SK-MEL-5 (cell line): ENCODE data around the gene PSMA4. TPM values are rescaled to one million over a fixed set of nuclear protein-coding genes. Genes with fewer than 3 reads are reported as not detected.
A peak's percentile ranks its signal among the peaks of the same experiment; 100 is the strongest.
"Not testable (repeated sequence)": the region's sequence is repeated elsewhere in the genome, so short reads cannot be mapped to it uniquely, and the experiment has no call there.

Experiments used
- DNase-seq: peaks from one replicate; pipeline ENCODE4 v3.0.0-alpha.2; 2016; ENCODE audit warnings: low read depth, low spot score
- in situ Hi-C: cut with HindIII; loops from 2 replicates; pipeline ENCODE4 v1.10.0; 2016; ENCODE audit warnings: low sequenced_read_pairs, high pct_unique_total_duplicates, low pct_unique_long_range_greater_than_20kb
- total RNA-seq: library from RNA; depleted of rRNA; stranded (reverse); fragments of >200 nt; shearing (Covaris generic); gene quantifications from 2 replicates; pipeline ENCODE4 v1.2.3, GENCODE V29; 2014

The PSMA4 gene
- total RNA-seq, 1 experiment from 2014 or later, result 253 TPM

DNA sequence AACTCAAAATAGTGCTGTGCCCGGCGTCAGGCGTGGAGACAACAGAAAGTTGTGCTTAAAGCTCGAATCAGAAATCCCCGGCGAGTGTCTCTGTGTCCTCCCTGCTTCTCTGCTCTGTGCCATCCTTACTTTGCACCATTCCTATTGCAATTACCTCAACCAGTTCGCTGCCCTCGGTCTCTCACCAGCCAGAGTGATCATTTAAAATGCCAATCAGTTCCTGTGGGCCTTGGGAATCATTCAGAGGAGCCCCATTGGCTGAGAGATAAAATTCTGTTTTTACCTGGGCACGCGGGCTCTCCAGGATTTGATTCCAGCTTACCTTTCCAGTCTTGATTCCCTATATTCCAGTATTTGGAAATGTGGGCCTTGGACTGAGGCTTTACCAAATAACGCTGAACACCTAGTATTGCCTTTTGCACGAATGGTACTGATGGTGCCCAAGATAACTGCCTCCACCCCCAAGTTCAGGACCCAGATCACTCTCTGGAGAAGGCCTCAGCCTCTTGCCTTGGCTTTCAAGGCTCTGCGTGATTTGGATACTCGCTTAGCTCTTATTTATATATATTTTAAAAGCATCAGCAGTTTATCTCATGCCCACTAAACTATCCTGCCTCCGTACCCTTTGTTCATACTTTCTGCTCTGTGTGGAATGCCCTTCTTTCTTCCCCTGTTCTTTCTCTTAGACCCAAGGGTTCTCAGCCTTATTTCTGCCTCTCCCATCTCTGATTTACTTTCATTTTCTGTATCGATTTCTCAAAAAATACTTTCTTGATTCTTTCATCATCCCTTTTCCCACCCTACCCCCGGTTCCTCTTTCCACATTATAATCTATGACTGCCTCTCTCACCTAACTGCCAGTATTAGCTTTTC is 863 bp downstream of the PSMA4 start:
- in situ Hi-C loops, result no loop called here
- peak; percentile 3 for DNase-seq

DNA sequence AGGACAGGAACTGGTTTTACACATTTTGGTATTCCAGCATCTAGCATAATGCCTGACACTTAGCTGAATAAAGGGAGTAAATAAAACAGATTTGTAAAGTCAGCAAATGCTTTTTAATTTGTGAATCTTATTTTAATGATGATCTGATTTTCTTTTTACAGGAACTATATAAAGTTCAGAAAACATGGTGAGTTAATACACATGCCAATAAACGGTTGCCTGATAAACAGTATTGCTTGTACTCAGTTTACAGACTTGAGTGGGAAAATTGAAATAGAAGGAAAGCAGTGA is 1.4 kb downstream of the PSMA4 start:
- in situ Hi-C loops, result no loop called here

DNA sequence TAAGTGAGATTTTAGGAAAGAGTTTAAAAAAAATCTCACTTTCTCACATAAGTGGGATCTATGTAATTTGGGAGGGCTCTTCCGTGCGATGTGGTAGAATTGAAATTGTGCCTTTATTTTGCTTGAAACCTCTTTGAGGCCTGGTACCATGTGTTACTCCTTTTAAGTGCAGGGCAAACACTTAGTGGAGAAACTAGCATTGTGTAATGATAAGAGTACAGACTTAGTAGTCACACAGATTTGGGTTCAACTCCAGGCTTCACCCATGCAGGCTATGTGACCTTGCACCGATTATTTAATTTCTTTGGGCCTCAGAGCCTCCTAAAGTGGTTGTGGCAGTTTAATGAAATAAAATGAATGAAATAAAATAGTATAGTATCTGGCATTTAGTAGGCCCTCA is 2.4 kb downstream of the PSMA4 start:
- no peak for DNase-seq

More for the DNA sequence above, 1.4 kb downstream of the PSMA4 start:
- no peak for DNase-seq

DNA sequence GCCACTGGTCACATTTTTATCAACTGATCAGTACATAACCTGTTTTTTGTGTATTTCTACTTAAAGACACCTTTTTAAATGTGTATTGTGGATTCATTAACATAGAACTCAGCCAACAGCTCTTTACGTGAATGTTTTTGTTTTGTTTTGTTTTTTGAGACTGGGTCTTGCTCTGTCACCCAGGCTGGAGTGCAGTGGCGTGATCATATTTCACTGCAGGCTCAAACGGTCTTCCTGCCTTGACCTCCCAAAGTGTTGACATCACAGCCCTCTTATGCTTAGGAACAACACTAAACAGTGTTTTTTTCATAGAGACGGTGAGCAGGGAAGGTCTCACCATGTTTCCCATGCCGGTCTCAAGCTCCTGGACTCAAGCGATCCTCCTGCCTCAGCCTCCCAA is 9.9 kb downstream of the PSMA4 start:
- DNase-seq, result no peak
- in situ Hi-C loops, result no loop called here

More for the DNA sequence above, 2.4 kb downstream of the PSMA4 start:
- in situ Hi-C loops, result no loop called here

DNA sequence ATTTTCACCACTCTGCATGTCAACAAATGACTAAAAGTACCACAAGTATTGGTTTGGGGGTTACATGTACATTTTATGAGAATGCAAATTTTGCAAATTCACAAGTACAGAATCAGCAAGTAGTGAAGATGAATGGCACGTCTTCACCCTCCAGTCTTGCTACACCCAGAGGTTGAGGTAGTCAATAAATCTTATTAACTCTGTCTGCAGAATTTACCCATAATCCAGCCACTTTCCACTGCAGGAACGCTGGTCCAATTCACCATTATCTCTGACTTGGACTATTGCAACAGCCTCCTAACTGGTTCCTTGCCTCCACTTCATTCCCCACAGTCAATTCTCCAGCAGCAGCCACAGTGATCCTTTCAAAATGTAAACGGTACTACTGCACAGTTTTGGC is 10.6 kb downstream of the PSMA4 start:
- DNase-seq, result no peak

DNA sequence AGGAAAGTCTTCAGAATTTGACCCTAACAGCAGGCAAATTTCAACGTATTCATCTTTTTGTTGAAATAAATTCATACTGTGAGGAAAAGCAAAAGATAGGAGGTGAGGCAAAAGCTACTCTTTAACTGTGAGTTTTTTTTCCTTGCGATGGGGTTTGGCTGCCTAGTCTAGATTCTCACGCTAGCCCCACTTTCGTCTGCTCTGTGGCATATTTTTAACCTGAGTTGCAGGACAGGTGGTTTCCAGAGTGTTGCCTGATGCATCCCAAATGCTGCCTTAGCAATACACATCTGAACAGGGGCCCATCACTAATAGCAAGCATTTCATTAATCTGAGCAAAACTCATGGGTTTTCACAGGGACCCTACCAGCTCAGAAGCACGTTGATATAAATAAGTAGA is 11.7 kb downstream of the PSMA4 start:
- in situ Hi-C loops, result no loop called here
- DNase-seq, result no peak

More for the DNA sequence above, 10.6 kb downstream of the PSMA4 start:
- in situ Hi-C loops, result no loop called here

DNA sequence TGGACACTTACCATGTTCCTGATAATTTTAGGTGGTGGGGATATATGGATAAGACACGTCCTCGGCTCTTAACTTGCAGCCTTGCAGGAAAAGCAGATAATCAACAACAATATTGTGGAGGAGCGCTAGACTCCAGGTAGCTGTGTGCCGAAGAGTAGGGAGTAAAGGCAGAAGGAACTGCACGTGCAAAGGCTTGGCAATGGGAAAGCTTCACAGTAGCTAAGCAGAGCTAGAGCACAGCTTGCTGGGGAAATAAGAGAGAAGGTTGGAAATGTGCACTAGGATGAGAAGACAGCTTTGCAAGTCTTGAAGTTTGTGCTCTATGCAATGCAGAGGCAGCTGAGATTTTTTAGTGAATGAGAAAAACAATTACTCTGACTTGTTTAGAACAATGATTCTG is 12.4 kb downstream of the PSMA4 start:
- in situ Hi-C loops, result no loop called here

DNA sequence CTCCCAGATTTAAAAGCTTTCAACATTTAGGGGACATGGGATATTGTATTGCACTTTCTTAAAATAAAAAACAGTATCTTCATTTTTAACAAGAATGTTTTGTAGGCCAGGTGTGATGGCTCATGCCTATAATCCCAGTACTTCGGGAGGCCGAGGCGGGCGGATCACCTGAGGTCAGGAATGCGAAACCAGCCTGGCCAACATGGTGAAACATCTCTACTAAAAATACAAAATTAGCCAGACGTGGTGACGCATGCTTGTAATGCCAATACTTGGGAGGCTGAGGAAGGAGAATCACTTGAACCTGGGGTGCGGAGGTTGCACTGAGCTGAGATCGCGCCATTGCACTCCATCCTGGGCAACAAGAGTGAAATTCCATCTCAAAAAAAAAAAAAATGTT is 20.0 kb downstream of the PSMA4 start:
- in situ Hi-C loops, DNase-seq: not testable (repeated sequence)

More for the DNA sequence above, 12.4 kb downstream of the PSMA4 start:
- no peak for DNase-seq

DNA sequence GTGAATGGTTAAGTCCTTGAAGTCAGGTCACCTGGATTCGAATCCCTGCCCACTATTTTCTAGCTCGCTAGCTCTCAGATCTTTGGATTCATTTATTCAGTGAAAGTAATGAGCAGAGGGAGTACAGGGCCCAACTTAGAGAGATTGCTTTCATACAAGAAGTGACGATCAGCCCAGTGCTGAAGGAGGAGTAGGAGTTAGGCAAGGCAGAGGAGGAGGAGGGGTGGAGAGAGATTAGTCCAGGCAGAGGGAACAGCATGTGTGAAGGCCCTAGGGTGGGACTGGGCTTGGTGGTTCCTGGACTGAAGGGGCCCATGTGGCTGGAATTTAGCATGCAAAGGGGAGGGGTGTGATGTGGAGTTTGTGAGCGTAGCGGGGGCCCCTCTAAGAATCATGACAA is 21.2 kb downstream of the PSMA4 start:
- DNase-seq, result no peak
- in situ Hi-C loops, result no loop called here

DNA sequence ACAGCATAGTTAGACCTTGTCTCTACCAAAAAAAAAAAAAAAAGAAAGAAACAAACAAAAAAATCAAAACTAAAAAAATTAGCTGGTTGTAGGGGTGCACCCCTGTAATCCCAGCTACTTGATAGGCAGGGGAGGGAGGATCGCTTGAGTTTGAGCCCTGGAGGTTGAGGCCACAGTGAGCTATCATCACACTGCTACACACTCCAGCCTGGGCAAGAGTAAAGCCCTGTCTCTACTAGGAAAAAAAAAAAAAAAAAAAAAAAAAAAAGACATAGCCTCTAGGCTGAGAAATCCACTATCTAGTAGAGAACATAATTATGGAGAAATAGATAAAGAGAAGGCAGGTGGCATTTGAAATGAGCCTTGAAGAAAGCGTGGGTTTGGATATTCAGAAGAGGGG is 22.8 kb downstream of the PSMA4 start:
- in situ Hi-C loops, result no loop called here
- no peak for DNase-seq

DNA sequence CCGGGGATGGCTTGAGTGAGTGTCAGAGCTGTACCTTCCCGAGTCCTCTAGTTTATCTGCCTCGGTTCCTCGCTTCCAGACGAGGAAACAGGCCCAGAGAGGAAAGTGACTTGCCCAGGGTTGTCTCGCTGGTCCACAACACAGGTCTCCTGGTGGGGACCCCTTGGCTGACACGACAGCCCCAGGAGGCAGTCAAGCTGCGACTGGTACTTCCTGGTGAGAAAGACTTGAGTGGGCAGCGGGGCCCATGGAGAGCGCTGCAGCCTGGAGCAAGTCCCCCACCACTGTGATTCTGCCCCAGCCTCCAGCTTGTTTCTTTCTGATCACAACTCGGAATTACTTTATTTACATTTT is 24.5 kb downstream of the PSMA4 start:
- in situ Hi-C loops, result no loop called here
- DNase-seq, result no peak

DNA sequence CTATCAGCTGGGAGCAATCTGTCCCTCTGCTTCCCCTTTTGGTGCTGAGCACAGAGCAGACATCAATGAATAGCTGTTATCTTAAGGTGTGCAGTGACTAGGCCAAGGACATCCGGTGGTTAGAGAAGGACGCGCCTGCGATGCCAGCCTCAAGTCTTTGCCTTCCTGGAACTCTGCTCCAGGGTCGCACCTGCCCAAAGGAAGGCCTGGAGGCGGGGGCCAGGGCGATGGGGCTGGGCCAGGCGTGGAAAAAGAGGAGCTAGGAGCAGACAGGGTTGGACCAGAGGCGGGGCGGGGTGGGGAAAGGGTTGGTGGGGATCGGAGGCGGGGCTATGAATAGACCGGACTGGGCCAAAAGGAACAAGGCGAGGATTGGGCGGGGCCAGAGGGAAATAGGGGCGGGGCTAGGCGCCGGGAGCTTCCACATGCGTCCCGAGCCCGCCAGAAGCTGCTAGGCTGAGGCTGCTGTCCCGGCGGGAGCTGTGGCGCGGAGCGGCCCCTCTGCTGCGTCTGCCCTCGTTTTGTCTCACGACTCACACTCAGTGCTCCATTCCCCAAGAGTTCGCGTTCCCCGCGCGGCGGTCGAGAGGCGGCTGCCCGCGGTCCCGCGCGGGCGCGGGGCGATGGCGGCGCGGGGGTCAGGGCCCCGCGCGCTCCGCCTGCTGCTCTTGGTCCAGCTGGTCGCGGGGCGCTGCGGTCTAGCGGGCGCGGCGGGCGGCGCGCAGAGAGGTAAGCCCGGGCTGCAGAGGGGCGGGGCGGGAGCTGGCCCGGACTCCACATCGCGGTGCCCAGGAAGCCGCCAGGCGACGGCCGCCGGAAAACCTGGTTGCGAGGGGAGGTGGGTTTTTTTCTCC is 25.1 kb downstream of the PSMA4 start, which contains the start of gene CHRNA5:
TSS of gene CHRNA5 (plus strand) at position 424 of the 854 bp plus-strand sequence. CDS start at position 624, 200 bp downstream.
- peak; percentile 86 for DNase-seq
- in situ Hi-C loops, result no loop called here

DNA sequence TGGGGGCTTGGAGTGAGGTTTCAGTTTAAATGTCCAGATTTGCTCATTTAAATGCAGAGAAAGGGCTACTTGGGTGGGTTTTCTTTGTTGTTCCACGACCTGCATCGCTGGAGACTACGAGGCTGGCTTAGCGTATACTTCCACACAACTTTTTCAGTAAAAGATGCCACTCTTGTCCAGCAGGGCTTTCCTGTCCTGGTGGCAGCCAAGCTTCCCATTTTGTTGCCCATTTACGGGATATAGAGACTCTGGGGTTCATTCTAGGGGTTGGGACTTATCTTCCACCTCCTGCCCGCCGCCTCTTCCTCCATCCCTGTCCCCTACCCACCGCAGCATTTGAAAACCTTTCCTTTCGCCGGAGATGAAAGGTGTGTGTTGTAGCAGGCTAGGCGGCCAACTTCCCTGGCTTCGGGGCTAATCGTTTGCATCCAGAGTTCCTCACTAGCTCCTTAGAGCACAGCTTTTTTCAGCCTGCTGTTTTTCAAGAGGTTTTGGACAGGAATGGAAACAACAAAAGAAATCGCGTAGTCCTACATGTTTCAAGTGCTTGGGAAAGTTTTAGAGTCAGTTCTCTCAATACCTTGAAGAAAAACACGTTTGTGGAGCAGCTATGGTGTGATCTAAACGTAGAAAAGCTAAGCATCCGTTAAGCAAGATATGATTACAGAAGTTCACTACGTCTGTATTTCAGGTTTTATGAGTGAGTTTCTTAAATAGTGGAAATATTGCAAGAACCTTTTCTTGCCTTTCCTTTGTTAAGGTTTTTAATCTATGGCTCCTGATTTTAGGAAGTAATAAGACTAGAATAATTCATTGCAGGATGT is 25.9 kb downstream of the PSMA4 start:
- in situ Hi-C loops, result no loop called here

DNA sequence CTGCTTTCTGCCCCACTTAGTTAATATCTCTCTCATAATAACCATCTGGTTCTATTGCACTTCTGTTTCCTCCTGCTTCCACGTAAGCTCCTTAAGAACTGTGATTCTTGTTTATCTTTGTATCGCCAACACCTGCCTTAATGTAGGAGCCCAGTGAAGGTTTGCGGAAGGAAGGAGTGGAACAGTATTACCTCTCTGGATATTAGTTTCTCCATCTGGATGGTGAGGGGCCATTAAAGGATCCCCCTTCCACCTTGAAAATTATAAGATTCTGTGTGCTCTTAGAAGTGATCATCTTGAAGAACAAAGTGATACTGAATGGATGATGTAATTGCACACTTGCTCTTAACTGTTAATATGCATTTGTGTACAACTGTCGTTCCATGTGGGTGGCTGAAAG is 27.3 kb downstream of the PSMA4 start:
- in situ Hi-C loops, result no loop called here
- DNase-seq, result no peak

More for the DNA sequence above, 25.9 kb downstream of the PSMA4 start:
- peak; percentile 48 for DNase-seq

DNA sequence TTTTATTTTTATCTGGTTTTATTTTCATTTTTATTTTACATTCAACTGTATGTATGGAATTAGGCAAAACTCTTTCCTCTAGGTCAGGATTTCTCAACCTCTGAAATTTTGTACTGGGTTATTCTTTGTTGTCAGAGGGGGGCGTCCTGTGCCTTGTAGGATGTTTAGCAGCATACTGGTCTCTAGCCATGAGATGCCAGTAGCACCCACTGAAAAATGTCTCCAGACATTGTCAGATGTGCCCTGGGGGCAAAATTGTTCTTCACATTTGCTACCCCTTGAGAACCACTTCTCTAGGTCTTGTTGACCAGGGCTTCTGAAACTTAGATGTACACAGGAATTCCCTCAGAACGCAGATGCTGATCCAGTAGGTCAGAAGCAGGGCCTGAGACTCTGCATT is 30.5 kb downstream of the PSMA4 start:
- in situ Hi-C loops, result no loop called here
- peak; percentile 60 for DNase-seq

DNA sequence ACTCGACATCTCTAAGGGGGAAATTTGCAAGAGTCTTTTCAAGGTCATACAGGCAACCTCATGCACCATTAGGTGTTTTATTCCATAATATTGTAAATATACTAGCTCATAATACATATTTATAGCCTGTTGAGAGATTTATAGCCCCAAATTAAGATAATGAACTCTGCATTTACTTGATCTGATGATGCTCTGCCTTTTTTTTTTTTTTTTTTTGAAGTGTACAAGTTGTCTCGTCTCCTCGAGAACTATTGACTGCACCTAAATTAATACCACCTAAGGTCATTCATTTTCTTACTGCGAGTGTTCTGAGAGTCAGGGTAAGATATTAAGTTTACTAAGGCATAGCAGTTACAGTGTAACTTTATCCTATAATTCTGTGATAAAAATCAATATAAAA is 31.1 kb downstream of the PSMA4 start:
- in situ Hi-C loops, result no loop called here
- no peak for DNase-seq

DNA sequence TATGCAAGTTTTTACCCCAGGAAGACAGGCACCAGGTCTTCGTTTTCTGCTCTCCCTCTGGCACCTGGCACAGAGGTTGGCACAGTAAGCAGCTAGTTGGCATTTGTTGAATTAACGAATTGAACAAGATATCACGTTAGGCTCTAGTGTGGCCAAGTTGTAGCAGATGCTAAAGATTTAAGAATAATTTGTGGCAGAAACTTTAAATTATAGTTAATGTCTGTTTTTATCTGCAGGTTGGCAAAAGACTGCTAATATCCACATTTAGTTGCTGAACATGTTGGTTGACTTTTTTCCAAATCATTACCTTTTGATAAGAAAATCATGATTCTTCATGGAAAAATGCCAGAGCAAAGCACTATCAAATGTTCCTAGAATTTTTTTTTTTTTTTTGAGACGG is 33.2 kb downstream of the PSMA4 start:
- in situ Hi-C loops, result no loop called here
- DNase-seq, result no peak

DNA sequence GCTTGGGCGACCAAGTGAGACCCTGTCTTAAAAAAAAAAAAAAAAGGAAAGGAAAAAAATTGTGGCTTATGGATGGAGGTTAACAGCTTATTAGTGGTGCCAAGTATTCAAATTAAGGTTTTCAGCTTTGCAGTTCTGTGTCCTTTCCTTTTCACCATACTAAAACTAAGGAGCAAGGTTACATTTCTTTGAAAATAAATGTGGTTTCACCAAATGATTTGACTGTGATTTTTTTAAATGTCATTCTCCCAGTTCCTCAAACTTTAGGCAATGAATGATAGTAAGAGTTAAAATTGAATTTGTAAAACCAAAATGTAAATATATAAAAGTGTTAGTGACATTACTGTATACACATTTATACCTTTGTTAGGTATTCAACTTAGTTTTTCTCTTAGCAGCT is 34.7 kb downstream of the PSMA4 start:
- DNase-seq, result no peak
- in situ Hi-C loops, result no loop called here
